ENCODE results near the gene PRKCI. TPM values are rescaled to one million over a fixed set of nuclear protein-coding genes. Genes with fewer than 3 reads are reported as not detected.

Gene PRKCI
- total RNA-seq, 2 donors from 2014 or later = 13.5 to 17.6 TPM

GRCh38 chr3:170278627-170279026 lies 56.4 kb downstream of the PRKCI start:
- Histone ChIP-seq H3K27ac (no peak overlapping the region), H3K36me3 (replicated peaks in 1 of 2; ENCODE audit: insufficient read depth in 1 of 2, low read depth in 2 of 2) (no peaks in the 10 kb centered on the region), H3K4me3 (no peak overlapping the region), H3K27me3 (no peaks in the 10 kb centered on the region), H3K4me1 (no peaks in the 10 kb centered on the region), H3K9me3 (no peaks in the 10 kb centered on the region)
- DNase-seq = no peak
- intact Hi-C loops (cut with DNase I) = no loop called here
- WGBS, 2 donors = 78 to 88% methylated on average over 1 of the region's 1 CpG
- TF ChIP-seq CTCF (IDR thresholded peaks at IDR 0.05) (no peak), POLR2A (IDR thresholded peaks at IDR 0.05) (no peak)
- no peak for ATAC-seq

GRCh38 chr3:170290194-170290593 lies 68.0 kb downstream of the PRKCI start:
- H3K4me1 ChIP-seq = no peaks in the 10 kb centered on the region

GRCh38 chr3:170295586-170295985 lies 73.4 kb downstream of the PRKCI start:
- H3K4me3 ChIP-seq = no peak overlapping the region
- H3K36me3 ChIP-seq (replicated peaks in 1 of 2; ENCODE audit: insufficient read depth in 1 of 2, low read depth in 2 of 2) = no peaks in the 10 kb centered on the region
- H3K4me1 ChIP-seq = no peaks in the 10 kb centered on the region
- intact Hi-C loops (cut with DNase I) = no loop called here
- H3K9me3 ChIP-seq = no peaks in the 10 kb centered on the region
- TF ChIP-seq CTCF (IDR thresholded peaks at IDR 0.05) (no peak), POLR2A (IDR thresholded peaks at IDR 0.05) (no peak)
- WGBS, 2 donors = 93 to 97% methylated on average over 8 of the region's 8 CpGs
- H3K27ac ChIP-seq = no peak overlapping the region
- ATAC-seq (no peak), DNase-seq (no peak)
- H3K27me3 ChIP-seq = no peaks in the 10 kb centered on the region

More at GRCh38 chr3:170290194-170290593, 68.0 kb downstream of the PRKCI start:
- Histone ChIP-seq H3K27ac (no peak overlapping the region), H3K4me3 (no peak overlapping the region), H3K27me3 (no peaks in the 10 kb centered on the region), H3K36me3 (replicated peaks in 1 of 2; ENCODE audit: insufficient read depth in 1 of 2, low read depth in 2 of 2) (peaks cover 0 to 1% of the 10 kb centered on the region in 2 donors), H3K9me3 (no peaks in the 10 kb centered on the region)
- DNase-seq (no peak), ATAC-seq (no peak)
- intact Hi-C loops (cut with DNase I) = no loop called here
- WGBS, 2 donors = 86 to 96% methylated on average over 2 of the region's 2 CpGs
- no peak for TF ChIP-seq CTCF (IDR thresholded peaks at IDR 0.05)
- TF ChIP-seq POLR2A (IDR thresholded peaks at IDR 0.05) = no peak

- Histone ChIP-seq H3K4me3 (no peak overlapping the region), H3K9me3 (no peaks in the 10 kb centered on the region), H3K27me3 (no peaks in the 10 kb centered on the region), H3K27ac (no peak overlapping the region), H3K36me3 (replicated peaks in 1 of 2; ENCODE audit: insufficient read depth in 1 of 2, low read depth in 2 of 2) (no peaks in the 10 kb centered on the region), H3K4me1 (no peaks in the 10 kb centered on the region)
- DNase-seq (no peak), ATAC-seq (no peak)
- intact Hi-C loops (cut with DNase I) = no loop called here
- TF ChIP-seq CTCF (IDR thresholded peaks at IDR 0.05) (no peak), POLR2A (IDR thresholded peaks at IDR 0.05) (no peak)
These were observed 74.5 kb downstream of the PRKCI start for GRCh38 chr3:170296703-170297102.

GRCh38 chr3:170301405-170301804 lies 79.2 kb downstream of the PRKCI start:
- H3K27ac ChIP-seq = no peak overlapping the region
- intact Hi-C loops (cut with DNase I) = no loop called here

More at GRCh38 chr3:170301405-170301804, 79.2 kb downstream of the PRKCI start:
- Histone ChIP-seq H3K4me1 (no peaks in the 10 kb centered on the region), H3K9me3 (no peaks in the 10 kb centered on the region), H3K27me3 (no peaks in the 10 kb centered on the region), H3K4me3 (no peak overlapping the region), H3K36me3 (replicated peaks in 1 of 2; ENCODE audit: insufficient read depth in 1 of 2, low read depth in 2 of 2) (no peaks in the 10 kb centered on the region)
- DNase-seq (no peak), ATAC-seq (no peak)
- no peak for TF ChIP-seq CTCF (IDR thresholded peaks at IDR 0.05)
- TF ChIP-seq POLR2A (IDR thresholded peaks at IDR 0.05) = no peak
- WGBS, 2 donors = 53 to 61% methylated on average over 3 of the region's 3 CpGs
